RWPE2 (cell line): ENCODE measurements around the gene VGLL4.

Experiments
- ATAC-seq: fragments of 200-7000 bp; cut with Tn5 transposase; 3 replicates; pipeline ENCODE4 v1.9.1; 2021; ENCODE audit warnings: low read depth
- DNase-seq: peaks from one replicate; pipeline ENCODE4 v3.0.0-alpha.2; 2020; ENCODE audit warnings: low spot score
- H3K27ac ChIP-seq: fragments of 450-650 bp; 2 replicates; pipeline ENCODE4 v1.5.1; 2017; ENCODE audit warnings: mild to moderate bottlenecking; ENCODE audit not compliant: poor library complexity, severe bottlenecking
- H3K27me3 ChIP-seq: fragments of 250-450 bp; sonication (Bioruptor Pico); 2 replicates; pipeline ENCODE4 v1.5.1; 2021; ENCODE audit warnings: mild to moderate bottlenecking, moderate library complexity; ENCODE audit not compliant: insufficient read depth, poor library complexity, severe bottlenecking
- H3K36me3 ChIP-seq: fragments of 250-450 bp; sonication (Bioruptor Pico); 2 replicates; pipeline ENCODE4 v1.5.1; 2020; ENCODE audit warnings: low read depth, mild to moderate bottlenecking, moderate library complexity
- H3K4me1 ChIP-seq: fragments of 250-450 bp; sonication (Bioruptor Pico); 2 replicates; pipeline ENCODE4 v1.5.1; 2021; ENCODE audit warnings: mild to moderate bottlenecking, moderate library complexity; ENCODE audit not compliant: insufficient read depth, poor library complexity, severe bottlenecking
- H3K4me3 ChIP-seq: fragments of 250-450 bp; sonication (Bioruptor Pico); 2 replicates; pipeline ENCODE4 v1.5.1; 2021; ENCODE audit warnings: mild to moderate bottlenecking, moderate library complexity; ENCODE audit not compliant: severe bottlenecking
- H3K9me3 ChIP-seq: fragments of 250-450 bp; sonication (Bioruptor Pico); 2 replicates; pipeline ENCODE4 v1.5.1; 2021; ENCODE audit warnings: mild to moderate bottlenecking, moderate library complexity; ENCODE audit not compliant: severe bottlenecking
- TF ChIP-seq, protein P1 (sequence below): fragments of 450-650 bp; IDR thresholded peaks from one replicate; pipeline ENCODE4 v1.5.1; 2017; ENCODE audit warnings: mild to moderate bottlenecking, moderate library complexity; ENCODE audit not compliant: poor library complexity, severe bottlenecking

The VGLL4 gene

DNA sequence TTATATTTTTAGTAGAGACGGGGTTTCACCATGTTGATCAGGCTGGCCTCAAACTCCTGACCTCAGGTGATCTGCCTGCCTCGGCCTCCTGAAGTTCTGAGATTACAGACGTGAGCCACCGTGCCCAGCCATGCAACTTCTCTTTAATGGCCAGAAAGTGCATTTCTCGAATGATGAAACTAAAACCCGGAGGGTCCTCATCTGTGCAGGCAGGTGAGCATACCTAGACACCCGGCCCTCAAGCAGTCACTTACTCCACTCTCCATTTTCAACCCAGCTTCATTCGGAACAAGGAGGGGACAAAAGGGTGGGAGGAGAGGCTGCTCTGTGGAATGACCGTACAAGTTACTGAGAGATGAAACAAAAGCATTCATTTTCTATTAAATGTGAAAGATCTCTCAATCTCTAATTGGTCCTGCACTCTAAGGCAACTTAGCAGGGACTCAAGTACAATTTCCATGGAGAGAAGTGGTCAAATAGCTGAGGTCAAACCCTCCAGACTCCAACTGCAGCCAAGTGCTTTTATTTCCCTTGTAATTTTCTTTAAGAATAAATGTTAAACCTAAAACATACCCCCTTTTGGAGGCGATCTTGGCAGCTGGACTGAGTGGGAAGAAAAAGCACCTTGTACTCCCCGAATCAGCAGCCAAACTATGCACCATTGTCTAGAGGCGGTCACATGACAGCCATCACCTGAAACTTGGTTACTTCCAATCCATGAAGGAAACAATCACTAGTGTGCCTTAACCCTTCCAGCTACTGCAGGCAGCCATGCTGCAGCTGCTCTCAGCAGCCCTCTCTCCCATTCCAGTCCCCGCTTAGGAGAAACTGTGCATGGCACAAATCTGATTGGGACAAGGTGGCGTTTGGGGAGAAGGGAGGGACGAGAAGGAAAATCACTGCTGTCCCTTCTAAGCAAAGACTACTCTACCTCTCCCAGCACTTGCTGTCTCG lies 62.2 kb downstream of the VGLL4 start:
- no peak for ATAC-seq
- Histone ChIP-seq H3K27ac (peak overlapping the region; percentile 65), H3K9me3 (no peaks in the 10 kb centered on the region), H3K27me3 (no peaks in the 10 kb centered on the region), H3K4me3 (no peak overlapping the region), H3K36me3 (no peaks in the 10 kb centered on the region), H3K4me1 (peaks cover 40% of the 10 kb centered on the region)
- TF ChIP-seq, protein P1, sequence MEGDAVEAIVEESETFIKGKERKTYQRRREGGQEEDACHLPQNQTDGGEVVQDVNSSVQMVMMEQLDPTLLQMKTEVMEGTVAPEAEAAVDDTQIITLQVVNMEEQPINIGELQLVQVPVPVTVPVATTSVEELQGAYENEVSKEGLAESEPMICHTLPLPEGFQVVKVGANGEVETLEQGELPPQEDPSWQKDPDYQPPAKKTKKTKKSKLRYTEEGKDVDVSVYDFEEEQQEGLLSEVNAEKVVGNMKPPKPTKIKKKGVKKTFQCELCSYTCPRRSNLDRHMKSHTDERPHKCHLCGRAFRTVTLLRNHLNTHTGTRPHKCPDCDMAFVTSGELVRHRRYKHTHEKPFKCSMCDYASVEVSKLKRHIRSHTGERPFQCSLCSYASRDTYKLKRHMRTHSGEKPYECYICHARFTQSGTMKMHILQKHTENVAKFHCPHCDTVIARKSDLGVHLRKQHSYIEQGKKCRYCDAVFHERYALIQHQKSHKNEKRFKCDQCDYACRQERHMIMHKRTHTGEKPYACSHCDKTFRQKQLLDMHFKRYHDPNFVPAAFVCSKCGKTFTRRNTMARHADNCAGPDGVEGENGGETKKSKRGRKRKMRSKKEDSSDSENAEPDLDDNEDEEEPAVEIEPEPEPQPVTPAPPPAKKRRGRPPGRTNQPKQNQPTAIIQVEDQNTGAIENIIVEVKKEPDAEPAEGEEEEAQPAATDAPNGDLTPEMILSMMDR = no peak
- no peak for DNase-seq

DNA sequence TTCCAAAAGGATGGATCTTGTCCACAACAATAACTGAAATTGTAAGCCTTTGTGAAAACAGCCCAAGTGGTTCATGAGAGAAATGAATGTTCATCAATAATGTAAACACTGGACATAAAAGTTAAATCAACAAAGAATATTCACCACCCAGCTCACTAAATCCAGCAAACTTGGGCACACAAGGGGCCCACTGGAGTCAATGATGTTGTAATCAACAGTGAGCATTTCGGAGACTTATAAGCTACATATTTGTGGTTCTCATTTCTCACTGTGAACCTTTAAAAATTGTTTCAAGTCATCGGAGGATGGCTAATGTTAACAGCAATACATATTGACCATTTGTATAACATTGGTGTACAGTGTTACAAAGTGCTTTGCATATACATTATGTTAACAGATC lies 63.1 kb downstream of the VGLL4 start:
- Histone ChIP-seq H3K9me3 (no peaks in the 10 kb centered on the region), H3K4me3 (no peak overlapping the region), H3K27ac (no peak overlapping the region), H3K4me1 (peaks cover 31% of the 10 kb centered on the region), H3K27me3 (no peaks in the 10 kb centered on the region), H3K36me3 (no peaks in the 10 kb centered on the region)
- TF ChIP-seq, protein P1 = no peak
- DNase-seq (no peak), ATAC-seq (no peak)

DNA sequence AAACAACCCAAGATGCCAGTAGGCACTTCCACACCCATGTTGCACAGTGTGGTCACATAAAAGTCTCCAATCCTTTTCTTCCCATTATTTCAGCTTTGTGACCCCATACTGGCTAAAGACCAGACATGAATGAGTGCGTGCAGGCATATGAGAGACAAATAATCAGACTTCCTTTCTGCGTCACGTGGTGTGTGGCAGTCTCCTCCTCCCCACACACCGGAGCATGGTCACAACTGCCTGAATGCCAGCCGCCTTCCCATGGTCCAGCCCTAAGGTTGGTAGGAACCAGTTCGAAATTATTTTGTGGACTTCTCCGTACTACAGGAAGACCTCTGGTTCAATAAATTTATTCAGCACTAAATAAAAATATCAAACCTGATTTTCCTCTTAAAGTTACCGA lies 65.5 kb downstream of the VGLL4 start:
- ATAC-seq = no peak
- TF ChIP-seq, protein P1 = no peak
- Histone ChIP-seq H3K27ac (no peak overlapping the region), H3K36me3 (no peaks in the 10 kb centered on the region), H3K27me3 (no peaks in the 10 kb centered on the region), H3K4me3 (no peak overlapping the region), H3K4me1 (peaks cover 18% of the 10 kb centered on the region), H3K9me3 (no peaks in the 10 kb centered on the region)
- DNase-seq = no peak

DNA sequence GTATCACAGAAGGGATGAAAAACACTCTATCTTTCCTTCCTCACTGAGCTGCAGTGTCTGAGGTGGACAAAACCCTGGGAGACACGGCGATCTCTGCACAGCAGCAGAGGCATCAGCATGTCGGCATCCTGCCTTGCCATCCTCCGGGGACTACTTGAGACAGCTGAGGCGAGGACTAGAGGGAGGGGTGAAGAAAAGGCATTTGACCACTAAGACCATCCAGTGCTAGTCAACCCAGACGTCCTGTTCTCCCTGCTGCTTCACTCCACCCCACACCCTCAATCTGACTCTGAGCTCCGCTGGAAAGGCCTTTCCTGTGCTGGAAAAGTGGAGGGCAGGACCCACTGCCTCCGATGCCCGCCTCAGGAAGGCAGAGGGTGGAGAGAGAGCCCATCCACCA lies 67.3 kb downstream of the VGLL4 start:
- no peak for DNase-seq
- Histone ChIP-seq H3K27me3 (no peaks in the 10 kb centered on the region), H3K27ac (no peak overlapping the region), H3K4me1 (peaks cover 4% of the 10 kb centered on the region), H3K9me3 (no peaks in the 10 kb centered on the region), H3K4me3 (no peak overlapping the region), H3K36me3 (no peaks in the 10 kb centered on the region)
- TF ChIP-seq, protein P1 = no peak
- no peak for ATAC-seq

DNA sequence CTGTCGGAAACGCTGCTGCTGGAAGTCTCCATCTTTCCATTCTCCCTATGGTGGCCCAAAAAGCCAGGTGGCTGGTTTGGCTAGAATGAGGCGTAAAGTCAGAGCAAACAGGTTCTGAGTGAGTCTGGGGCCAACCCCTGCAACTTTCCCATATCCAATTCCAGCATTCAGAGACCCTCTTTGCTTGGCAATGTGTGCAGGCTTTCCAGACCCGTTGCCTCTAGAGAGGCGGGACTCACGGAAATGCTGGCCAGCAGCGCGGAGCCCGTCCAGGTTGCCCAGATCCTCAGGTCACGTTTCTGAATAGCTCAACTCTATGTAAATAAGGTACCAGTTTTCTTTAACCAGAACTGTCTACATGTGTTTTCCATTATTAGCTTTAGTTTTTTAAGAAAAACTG lies 68.0 kb downstream of the VGLL4 start:
- Histone ChIP-seq H3K36me3 (no peaks in the 10 kb centered on the region), H3K27ac (no peak overlapping the region), H3K4me1 (peaks cover 7% of the 10 kb centered on the region), H3K9me3 (no peaks in the 10 kb centered on the region), H3K4me3 (no peak overlapping the region), H3K27me3 (no peaks in the 10 kb centered on the region)
- TF ChIP-seq, protein P1 = no peak
- DNase-seq = no peak
- ATAC-seq = no peak
